GM21367 (cell line): ENCODE data around the gene SERINC3.
A peak's percentile ranks its signal among the peaks of the same experiment; 100 is the strongest.
"Not testable (repeated sequence)": the region's sequence is repeated elsewhere in the genome, so short reads cannot be mapped to it uniquely, and the experiment has no call there.

ENCODE experiments used
- ATAC-seq: cut with Tn5 transposase; IDR thresholded peaks from one replicate; pipeline ENCODE4 v1.9.1; 2021; ENCODE audit not compliant: unreplicated experiment

The SERINC3 gene

DNA sequence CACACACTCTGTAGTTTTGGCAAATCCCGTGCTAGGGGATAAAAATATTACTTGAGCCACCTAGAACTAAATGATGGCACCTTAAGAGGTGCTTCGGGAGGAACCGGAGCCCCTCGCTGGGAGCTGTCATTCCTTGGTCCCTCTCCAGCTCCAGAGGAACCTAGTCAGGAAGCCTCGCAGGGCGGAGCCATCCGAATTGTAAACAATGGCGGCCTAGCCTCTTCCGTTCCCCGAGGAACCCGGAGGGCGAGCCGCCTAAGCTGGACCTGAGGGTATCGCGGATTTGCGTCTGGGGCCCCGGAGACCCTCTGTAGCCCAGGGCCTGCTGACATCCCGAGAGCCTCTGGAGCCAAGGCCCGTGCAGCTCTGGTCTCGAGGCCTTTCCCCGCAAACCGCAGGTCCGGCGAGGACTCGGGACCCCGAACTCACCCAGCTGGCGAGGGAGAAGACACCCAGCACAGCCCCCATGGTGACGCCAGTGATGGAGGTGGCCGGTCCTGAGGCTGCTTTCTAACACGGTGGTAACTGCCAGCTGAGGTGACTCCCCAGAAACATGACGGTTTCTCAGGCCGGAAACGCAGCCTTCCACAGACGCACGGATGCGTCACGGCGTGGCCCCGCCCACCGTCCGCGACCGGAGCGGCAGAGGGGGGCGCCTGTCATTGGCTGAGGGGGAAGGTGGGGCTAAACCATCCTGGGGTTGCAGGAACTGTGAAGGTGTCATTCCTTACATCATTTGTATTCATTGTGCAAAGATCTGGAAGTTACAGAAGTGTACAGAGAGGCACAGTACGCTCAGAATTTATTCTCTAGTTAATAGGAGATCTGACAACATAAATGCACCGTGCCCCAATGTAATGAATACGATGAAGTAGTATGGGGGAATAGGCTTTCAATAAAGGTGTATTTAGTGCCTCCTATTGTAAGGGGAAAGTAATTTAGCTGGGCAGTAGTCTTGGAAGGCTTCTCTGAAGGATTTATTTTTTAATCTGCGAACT is at the start of gene SERINC3:
Gene SERINC3, minus strand, starts transcription at position 587 of the 998 bp plus-strand sequence. Its CDS starts 119 bp downstream, at position 468.
- peak; percentile 91 for ATAC-seq

DNA sequence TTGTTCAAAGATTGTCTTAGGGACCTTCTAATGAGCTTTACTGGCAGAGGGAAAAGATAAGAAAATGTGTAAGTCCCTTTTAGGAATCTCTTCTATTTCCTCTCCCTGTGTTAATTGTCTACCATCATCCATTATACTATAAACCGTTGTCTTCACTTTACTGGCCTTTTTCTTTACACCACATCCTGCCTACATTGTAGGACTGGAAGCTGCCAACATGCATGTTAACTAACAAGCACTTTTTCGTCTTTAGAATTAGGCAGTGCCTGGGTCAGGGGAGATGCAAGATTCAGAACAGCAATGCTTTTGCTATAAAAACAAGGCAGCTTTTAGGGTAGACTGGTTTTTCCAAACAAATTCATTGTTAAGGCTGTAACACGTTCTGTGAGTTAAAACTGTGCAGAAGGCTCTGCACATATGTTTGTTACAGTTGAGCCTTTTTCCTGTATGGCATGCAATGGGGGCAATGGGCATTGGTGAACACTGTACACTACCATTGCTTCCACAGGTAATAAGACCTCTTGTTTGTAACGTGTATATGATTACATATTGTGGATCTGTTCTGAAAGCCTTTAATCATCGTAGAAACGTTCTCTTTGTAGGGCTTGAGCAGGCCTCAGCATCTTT is 49.6 kb upstream of the SERINC3 start:
- no peak for ATAC-seq

GRCh38 chr20:44570367-44570766 is 48.5 kb upstream of the SERINC3 start:
- no peak for ATAC-seq

DNA sequence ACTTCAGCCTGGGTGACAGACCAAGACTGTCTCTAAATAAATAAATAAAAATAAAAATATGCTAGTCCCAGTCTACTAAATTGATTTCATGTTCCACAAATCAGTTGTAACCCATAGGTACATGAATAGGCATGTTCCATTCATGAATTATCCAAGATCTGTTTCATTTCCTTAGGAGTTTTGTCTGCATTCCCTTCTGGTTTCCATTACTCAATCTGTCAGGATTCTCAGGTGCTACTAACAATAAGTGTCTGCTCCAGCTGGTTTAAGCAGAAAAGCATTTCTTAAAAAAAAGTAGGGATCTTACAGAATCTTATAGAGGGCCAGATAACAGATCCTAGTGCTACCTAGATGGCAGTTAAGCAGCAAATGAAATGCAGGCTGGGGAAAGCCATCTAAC is 44.9 kb upstream of the SERINC3 start:
- no peak for ATAC-seq

GRCh38 chr20:44566018-44566417 is 44.1 kb upstream of the SERINC3 start:
- ATAC-seq, result no peak

- ATAC-seq, result no peak
Measured at GRCh38 chr20:44561876-44562275, 40.0 kb upstream of the SERINC3 start.

GRCh38 chr20:44560818-44561217 is 38.9 kb upstream of the SERINC3 start:
- ATAC-seq, result not testable (repeated sequence)

GRCh38 chr20:44560229-44560628 is 38.4 kb upstream of the SERINC3 start:
- ATAC-seq, result no peak

DNA sequence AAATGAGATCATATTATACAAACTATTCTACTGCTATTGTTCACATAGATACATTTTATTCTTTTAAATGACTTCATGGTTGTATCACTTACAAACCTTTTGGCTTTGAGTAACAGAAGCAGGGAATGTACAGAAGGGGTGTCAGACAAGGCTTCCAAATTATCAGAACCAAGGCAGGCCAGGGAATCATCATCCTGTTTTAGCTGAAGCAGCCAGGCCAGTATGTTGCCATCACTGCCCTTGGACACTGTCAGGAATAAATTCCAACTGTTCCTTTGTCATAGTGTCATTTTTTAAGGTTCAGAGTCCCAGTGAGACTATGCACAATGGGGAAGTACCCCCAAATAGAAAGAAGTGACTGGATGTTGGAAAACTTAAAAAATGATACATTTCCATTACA is 37.4 kb upstream of the SERINC3 start:
- no peak for ATAC-seq

- ATAC-seq, result no peak
Measured at GRCh38 chr20:44552950-44553908, 31.4 kb upstream of the SERINC3 start.

DNA sequence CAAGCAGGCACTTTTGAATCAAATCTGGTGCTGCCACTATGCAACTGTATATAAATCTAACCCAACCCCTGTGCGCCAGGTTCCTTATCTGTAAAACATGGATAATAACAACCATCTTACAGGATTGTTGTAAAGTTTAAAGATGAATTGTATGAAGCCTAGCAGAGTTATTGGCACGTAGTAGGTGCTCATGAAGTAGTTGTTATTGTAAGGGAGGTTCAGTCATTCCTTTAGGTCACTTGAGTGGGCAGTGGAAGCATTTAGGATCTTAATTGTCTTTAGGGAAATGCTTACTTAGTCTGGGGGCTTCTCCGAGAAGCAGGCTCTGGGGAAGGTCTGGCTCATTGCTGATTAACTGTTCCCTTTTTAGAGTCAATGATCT is 30.7 kb upstream of the SERINC3 start:
- ATAC-seq, result no peak

- ATAC-seq, result no peak
Measured at GRCh38 chr20:44552050-44552449, 30.2 kb upstream of the SERINC3 start.

GRCh38 chr20:44549123-44549522 is 27.3 kb upstream of the SERINC3 start:
- no peak for ATAC-seq

- no peak for ATAC-seq
Measured at GRCh38 chr20:44547419-44547818, 25.5 kb upstream of the SERINC3 start.

GRCh38 chr20:44544263-44544662 is 22.4 kb upstream of the SERINC3 start:
- no peak for ATAC-seq

- no peak for ATAC-seq
Measured at GRCh38 chr20:44543358-44543757, 21.5 kb upstream of the SERINC3 start.

DNA sequence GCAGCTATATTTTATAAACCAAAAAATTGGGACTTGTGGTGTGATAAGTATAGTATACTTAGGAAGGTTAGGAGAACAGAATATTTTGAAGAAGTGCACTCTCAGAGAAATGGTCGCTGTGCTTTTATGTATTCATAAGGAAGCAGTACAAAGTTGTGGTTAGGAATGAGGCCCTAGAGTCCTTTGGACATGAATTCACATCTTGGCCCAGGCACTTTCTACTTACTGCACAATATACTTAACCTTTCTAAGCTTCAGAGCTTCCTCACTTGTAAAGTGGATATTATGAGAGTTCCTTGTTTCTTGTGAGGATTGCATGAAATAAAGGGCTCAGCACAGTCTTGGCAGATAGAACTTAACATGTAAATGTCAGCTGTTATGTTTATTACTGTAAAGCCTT is 21.0 kb upstream of the SERINC3 start:
- ATAC-seq, result no peak

GRCh38 chr20:44541992-44542391 is 20.1 kb upstream of the SERINC3 start:
- ATAC-seq, result no peak

- ATAC-seq, result no peak
Measured at GRCh38 chr20:44540834-44541233, 19.0 kb upstream of the SERINC3 start.

DNA sequence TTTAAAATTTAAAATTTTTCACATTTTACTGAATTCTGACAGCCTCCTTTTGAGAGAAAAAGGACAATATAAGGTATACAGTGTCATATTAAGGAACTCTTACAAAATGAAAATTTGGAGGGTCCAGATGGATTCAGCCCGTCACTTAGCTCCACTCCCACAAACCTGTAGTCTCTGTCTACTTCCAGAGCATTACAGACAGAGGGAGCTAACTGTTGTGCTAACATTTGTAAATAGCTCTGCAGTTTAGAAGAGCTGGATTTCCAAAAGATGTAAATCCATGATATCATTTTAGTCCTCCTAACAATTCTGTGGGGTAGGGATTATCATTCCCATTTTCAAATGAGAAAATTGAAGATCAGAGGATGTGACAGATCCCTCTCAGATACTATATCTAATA is 16.1 kb upstream of the SERINC3 start:
- ATAC-seq, result no peak

GRCh38 chr20:44536175-44536574 is 14.3 kb upstream of the SERINC3 start:
- no peak for ATAC-seq
